H9 (cell line): ENCODE results near the gene SAV1. TPM values are rescaled to one million over a fixed set of nuclear protein-coding genes. Genes with fewer than 3 reads are reported as not detected.
"Not testable (repeated sequence)": the region's sequence is repeated elsewhere in the genome, so short reads cannot be mapped to it uniquely, and the experiment has no call there.

ENCODE experiments used
- DNase-seq: peaks from one replicate; pipeline ENCODE4 v3.0.0-alpha.2; 2017
- H2AFZ ChIP-seq: one replicate; pipeline ENCODE4 v1.6.1; 2013; ENCODE audit warnings: mild to moderate bottlenecking, low read length, control low read depth, moderate library complexity
- H2AK5ac ChIP-seq: 2 replicates; pipeline ENCODE4 v1.6.1; 2013; ENCODE audit warnings: low read length, control low read depth, mixed read lengths; ENCODE audit not compliant: insufficient read length
- H2BK120ac ChIP-seq: one replicate; pipeline ENCODE4 v1.6.1; 2013; ENCODE audit warnings: low read depth, mild to moderate bottlenecking, low read length, control low read depth, inconsistent platforms; ENCODE audit not compliant: poor library complexity, severe bottlenecking
- H2BK12ac ChIP-seq: 2 replicates; pipeline ENCODE4 v1.6.1; 2013; ENCODE audit warnings: low read length, control low read depth, mixed read lengths, low read depth; ENCODE audit not compliant: insufficient read length
- H2BK15ac ChIP-seq: 2 replicates; pipeline ENCODE4 v1.6.1; 2013; ENCODE audit warnings: low read depth, low read length, control low read depth
- H2BK20ac ChIP-seq: one replicate; pipeline ENCODE4 v1.6.1; 2013; ENCODE audit warnings: low read depth, mild to moderate bottlenecking, low read length, control low read depth, inconsistent platforms; ENCODE audit not compliant: poor library complexity, severe bottlenecking
- H2BK5ac ChIP-seq: 2 replicates; pipeline ENCODE4 v1.6.1; 2013; ENCODE audit warnings: low read length, control low read depth, mixed read lengths; ENCODE audit not compliant: insufficient read length
- H3K14ac ChIP-seq: 2 replicates; pipeline ENCODE4 v1.6.1; 2013; ENCODE audit warnings: low read length, control low read depth; ENCODE audit not compliant: insufficient read depth
- H3K18ac ChIP-seq: 2 replicates; pipeline ENCODE4 v1.6.1; 2013; ENCODE audit warnings: low read depth, mild to moderate bottlenecking, mixed read lengths, low read length, control low read depth; ENCODE audit not compliant: insufficient read length
- H3K23ac ChIP-seq: 2 replicates; pipeline ENCODE4 v1.6.1; 2013; ENCODE audit warnings: low read length, control low read depth, mixed read lengths, low read depth; ENCODE audit not compliant: insufficient read length
- H3K23me2 ChIP-seq: 2 replicates; pipeline ENCODE4 v1.6.1; 2013; ENCODE audit warnings: low read depth, mild to moderate bottlenecking, mixed read lengths, low read length, control low read depth; ENCODE audit not compliant: insufficient read length, poor library complexity, severe bottlenecking
- H3K27ac ChIP-seq: 2 replicates; pipeline ENCODE4 v1.5.1; 2013; ENCODE audit warnings: low read length, control low read depth, mixed read lengths, low read depth; ENCODE audit not compliant: insufficient read length
- H3K27me3 ChIP-seq: 2 replicates; pipeline ENCODE4 v1.6.1; 2013; ENCODE audit warnings: low read length, control low read depth, inconsistent platforms; ENCODE audit not compliant: insufficient read depth
- H3K4ac ChIP-seq: 2 replicates; pipeline ENCODE4 v1.6.1; 2013; ENCODE audit warnings: low read depth, mild to moderate bottlenecking, control low read depth, inconsistent platforms, low read length, moderate library complexity
- H3K4me1 ChIP-seq: 2 replicates; pipeline ENCODE4 v1.6.1; 2013; ENCODE audit warnings: low read length, control low read depth, inconsistent platforms; ENCODE audit not compliant: insufficient read depth
- H3K4me2 ChIP-seq: 2 replicates; pipeline ENCODE4 v1.6.1; 2013; ENCODE audit warnings: low read length, control low read depth, mixed read lengths; ENCODE audit not compliant: insufficient read length, insufficient read depth
- H3K56ac ChIP-seq: 2 replicates; pipeline ENCODE4 v1.6.1; 2013; ENCODE audit warnings: low read depth, mild to moderate bottlenecking, mixed read lengths, low read length, control low read depth; ENCODE audit not compliant: insufficient read length
- H3K79me1 ChIP-seq: 2 replicates; pipeline ENCODE4 v1.6.1; 2013; ENCODE audit warnings: low read depth, mild to moderate bottlenecking, moderate library complexity, low read length, control low read depth, inconsistent platforms; ENCODE audit not compliant: insufficient read depth, poor library complexity, severe bottlenecking
- H3K79me2 ChIP-seq: 2 replicates; pipeline ENCODE4 v1.6.1; 2013; ENCODE audit warnings: low read length, control low read depth, inconsistent platforms; ENCODE audit not compliant: insufficient read depth
- H3K9ac ChIP-seq: 2 replicates; pipeline ENCODE4 v1.6.1; 2013; ENCODE audit warnings: low read length, control low read depth, mixed read lengths; ENCODE audit not compliant: insufficient read length; ENCODE audit errors: extremely low read depth
- H3K9me3 ChIP-seq: one replicate; pipeline ENCODE4 v1.6.1; 2013; ENCODE audit warnings: low read depth, low read length, inconsistent platforms; ENCODE audit not compliant: control insufficient read depth
- H3T11ph ChIP-seq: one replicate; pipeline ENCODE4 v1.6.1; 2013; ENCODE audit warnings: mild to moderate bottlenecking, low read length, control low read depth, inconsistent platforms
- H4K20me1 ChIP-seq: one replicate; pipeline ENCODE4 v1.6.1; 2013; ENCODE audit not compliant: control insufficient read depth, insufficient read length, insufficient read depth
- H4K5ac ChIP-seq: 2 replicates; pipeline ENCODE4 v1.6.1; 2013; ENCODE audit warnings: low read depth, mild to moderate bottlenecking, mixed read lengths, low read length, control low read depth; ENCODE audit not compliant: insufficient read length
- H4K8ac ChIP-seq: replicated peaks from 2 replicates; pipeline ENCODE4 v1.6.1; 2013; ENCODE audit warnings: low read length, control low read depth, mixed read lengths, low read depth; ENCODE audit not compliant: insufficient read length
- H4K91ac ChIP-seq: 2 replicates; pipeline ENCODE4 v1.6.1; 2013; ENCODE audit warnings: low read depth, mild to moderate bottlenecking, moderate library complexity, mixed read lengths, low read length, control low read depth; ENCODE audit not compliant: insufficient read length
- H3K27ac Mint-ChIP-seq, 3 experiments: 2 replicates in 2 of 3; 3 replicates in 1 of 3; pipeline ENCODE4 v1.8.0; 2020 to 2021; ENCODE audit warnings: mixed read lengths in 3 of 3, mild to moderate bottlenecking in 1 of 3, moderate library complexity in 1 of 3
- H3K27me3 Mint-ChIP-seq: 2 replicates; pipeline ENCODE4 v1.8.0; 2021; ENCODE audit warnings: low read depth, mild to moderate bottlenecking, moderate library complexity, mixed read lengths
- H3K36me3 Mint-ChIP-seq, 3 experiments: 2 replicates in 2 of 3; 3 replicates in 1 of 3; pipeline ENCODE4 v1.8.0; 2020 to 2021; ENCODE audit warnings: low read depth in 3 of 3, mixed read lengths in 3 of 3; ENCODE audit not compliant: insufficient read depth in 1 of 3
- H3K4me1 Mint-ChIP-seq, 2 experiments: 2 replicates each; pipeline ENCODE4 v1.8.0; 2020; ENCODE audit warnings: mixed read lengths in 2 of 2
- H3K4me3 Mint-ChIP-seq, 2 experiments: 2 replicates in 1 of 2; 3 replicates in 1 of 2; pipeline ENCODE4 v1.8.0; 2020 to 2021; ENCODE audit warnings: mild to moderate bottlenecking in 2 of 2, mixed read lengths in 2 of 2, moderate library complexity in 1 of 2
- H3K9me3 Mint-ChIP-seq, 2 experiments: 2 replicates in 1 of 2; 3 replicates in 1 of 2; pipeline ENCODE4 v1.8.0; 2020; ENCODE audit warnings: mild to moderate bottlenecking in 2 of 2, mixed read lengths in 2 of 2, moderate library complexity in 1 of 2
- CTCF ChIP-seq: fragments of 200-600 bp; sonication (generic); conservative IDR thresholded peaks from 3 replicates; pipeline ENCODE4 v1.8.0; 2021; ENCODE audit warnings: antibody characterized with exemption, mild to moderate bottlenecking
- WGBS: extraction: QIAGEN DNeasy Blood & Tissue Kit; methylation state at CpG from one replicate; pipeline ENCODE4 v1.1.7; 2013; ENCODE audit warnings: missing lambda C conversion rate, low lambda C conversion rate, mixed read lengths; ENCODE audit not compliant: insufficient read length; ENCODE audit errors: extremely low coverage; 5-methylcytosine and 5-hydroxymethylcytosine counted together
- total RNA-seq: library from RNA; stranded (reverse); gene quantifications from 2 replicates; pipeline ENCODE4 v1.2.1, GENCODE V29; 2021

SAV1 gene
- total RNA-seq, 1 experiment from 2014 or later, result 57.3 TPM

DNA sequence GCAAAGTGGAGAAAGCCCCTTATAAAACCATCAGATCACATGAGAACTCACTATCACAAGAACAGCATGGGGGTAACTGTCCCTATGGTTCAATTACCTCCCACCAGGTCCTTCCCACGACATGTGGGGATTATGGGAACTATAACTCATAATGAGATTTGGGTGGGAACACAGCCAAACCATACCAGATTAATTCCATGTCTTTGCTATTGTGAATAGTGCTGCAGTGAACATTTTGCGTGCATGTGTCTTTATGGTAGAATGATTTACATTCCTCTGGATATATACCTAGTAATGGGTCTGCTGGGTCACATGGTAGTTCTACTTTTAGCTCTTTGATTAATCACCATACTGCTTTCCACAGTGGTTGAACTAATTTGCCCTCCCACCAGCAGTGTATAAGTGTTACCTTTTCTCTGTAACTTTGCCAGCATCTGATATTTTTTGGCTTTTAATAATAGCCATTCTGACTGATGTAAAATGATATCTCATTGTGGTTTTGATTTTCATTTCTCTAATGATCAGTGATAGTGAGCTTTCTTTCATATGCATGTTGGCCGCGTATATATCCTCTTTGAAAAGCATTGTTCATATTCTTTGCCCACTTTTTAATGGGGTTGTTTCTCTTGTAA is 29.7 kb upstream of the SAV1 start:
- Histone ChIP-seq H3K9me3 (peaks cover 10% of the 10 kb centered on the region), H3K23me2 (no peaks in the 10 kb centered on the region), H2BK20ac (no peak overlapping the region), H3K27ac (no peak overlapping the region), H3K79me1 (no peaks in the 10 kb centered on the region), H2BK5ac (no peak overlapping the region), H3K4me2 (no peak overlapping the region), H3K4ac (no peak overlapping the region), H3K79me2 (no peaks in the 10 kb centered on the region), H3K9ac (no peak overlapping the region), H4K20me1 (no peaks in the 10 kb centered on the region), H3K23ac (no peak overlapping the region), H3K14ac (no peak overlapping the region), H3K18ac (no peak overlapping the region), H4K5ac (no peak overlapping the region), H3T11ph (no peak overlapping the region), H2BK120ac (no peak overlapping the region), H2AFZ (no peak overlapping the region), H2BK15ac (no peak overlapping the region), H3K4me1 (no peaks in the 10 kb centered on the region), H4K91ac (no peak overlapping the region), H3K56ac (no peak overlapping the region), H4K8ac (no peak overlapping the region), H3K27me3 (no peaks in the 10 kb centered on the region), H2AK5ac (no peak overlapping the region), H2BK12ac (no peak overlapping the region)
- WGBS, result no CpG with 5 or more reads among the region's 4 CpGs
- TF ChIP-seq CTCF, result no peak
- H3K4me1 Mint-ChIP-seq, result no peaks in the 10 kb centered on the region
- peaks cover 5% of the 10 kb centered on the region for H3K27me3 Mint-ChIP-seq
- DNase-seq, result no peak
- H3K36me3 Mint-ChIP-seq, result peaks cover 8 to 21% (median 14%) of the 10 kb centered on the region in 3 experiments; a peak in 6 of 7 replicates
- no peak overlapping the region for H3K27ac Mint-ChIP-seq
- H3K9me3 Mint-ChIP-seq, result peaks cover 26 to 33% of the 10 kb centered on the region in 2 experiments
- no peak overlapping the region for H3K4me3 Mint-ChIP-seq

GRCh38 chr14:50694260-50694659 is 26.2 kb upstream of the SAV1 start:
- H3K23ac ChIP-seq, H3K23me2 ChIP-seq, H3K4me1 Mint-ChIP-seq, H3K56ac ChIP-seq, H4K20me1 ChIP-seq, H3K9me3 ChIP-seq, H2BK20ac ChIP-seq, H4K91ac ChIP-seq, H3K27ac Mint-ChIP-seq, H3K14ac ChIP-seq, H3K4me3 Mint-ChIP-seq, H4K8ac ChIP-seq, H2BK5ac ChIP-seq, H3K27me3 Mint-ChIP-seq, H3K4me1 ChIP-seq, H2BK15ac ChIP-seq, H3K27me3 ChIP-seq, H3T11ph ChIP-seq, H3K9ac ChIP-seq, H3K79me2 ChIP-seq, H2BK120ac ChIP-seq, H4K5ac ChIP-seq, H2AK5ac ChIP-seq, H3K4ac ChIP-seq, H2AFZ ChIP-seq, H3K27ac ChIP-seq, H3K18ac ChIP-seq, H3K79me1 ChIP-seq, H2BK12ac ChIP-seq, H3K4me2 ChIP-seq, DNase-seq: not testable (repeated sequence)
- Mint-ChIP-seq H3K36me3 (peaks cover 5 to 21% (median 14%) of the 10 kb centered on the region in 3 experiments; a peak in 6 of 7 replicates), H3K9me3 (peaks cover 26 to 28% of the 10 kb centered on the region in 2 experiments)
- WGBS, result no CpG with 5 or more reads among the region's 3 CpGs
